ENCODE measurements around the gene NFATC1. TPM values are rescaled to one million over a fixed set of nuclear protein-coding genes. Genes with fewer than 3 reads are reported as not detected.

The NFATC1 gene
- total and polyA plus RNA-seq, 5 donors from 2014 or later = 13.1 to 64.7 (median 19.8) TPM

DNA sequence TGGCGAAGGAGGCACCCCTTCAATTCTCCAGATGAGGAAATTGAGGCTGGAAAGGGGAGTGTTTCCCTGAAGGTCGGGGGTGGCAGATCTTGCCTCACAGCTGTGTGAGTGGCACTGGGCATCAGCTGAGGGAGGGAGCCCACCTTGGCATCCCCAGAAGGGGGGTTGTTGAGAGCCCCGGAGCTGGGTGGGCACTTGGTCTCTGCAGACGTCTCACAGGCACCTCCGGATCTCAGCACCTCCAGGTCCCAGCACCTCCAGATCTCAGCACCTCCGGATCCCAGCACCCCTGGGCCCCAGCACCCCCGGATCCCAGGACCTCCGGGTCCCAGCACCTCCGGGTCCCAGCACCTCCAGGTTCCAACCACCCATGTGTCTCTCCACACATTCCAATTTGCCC, 137.9 kb downstream of the NFATC1 start:
- no peaks in the 10 kb centered on the region for H3K4me1 ChIP-seq (ENCODE audit: control insufficient read depth, insufficient read depth, low read length, poor library complexity, severe bottlenecking)
- no peak overlapping the region for H3K4me3 ChIP-seq (ENCODE audit: low read depth, low read length)
- peaks cover 8% of the 10 kb centered on the region for H3K36me3 ChIP-seq (ENCODE audit: control insufficient read depth, insufficient read depth, low read length)
- no peaks in the 10 kb centered on the region for H3K27me3 ChIP-seq (ENCODE audit: control insufficient read depth, insufficient read depth, low read length)
- Mint-ChIP-seq H3K9me3 (no peaks in the 10 kb centered on the region), H3K27ac (no peak overlapping the region), H3K36me3 (peaks cover 7% of the 10 kb centered on the region), H3K27me3 (no peaks in the 10 kb centered on the region), H3K4me3 (no peak overlapping the region), H3K4me1 (peaks cover 0 to 5% (median 3%) of the 10 kb centered on the region in 4 donors)
- H3K27ac ChIP-seq (ENCODE audit: insufficient read depth, low read length, poor library complexity, severe bottlenecking) = no peak overlapping the region
- DNase-seq (no peak), ATAC-seq (ENCODE audit: low read depth in 2 of 2) (no peak)
- H3K9me3 ChIP-seq (ENCODE audit: control insufficient read depth in 2 of 2, low read length in 2 of 2) = no peaks in the 10 kb centered on the region

DNA sequence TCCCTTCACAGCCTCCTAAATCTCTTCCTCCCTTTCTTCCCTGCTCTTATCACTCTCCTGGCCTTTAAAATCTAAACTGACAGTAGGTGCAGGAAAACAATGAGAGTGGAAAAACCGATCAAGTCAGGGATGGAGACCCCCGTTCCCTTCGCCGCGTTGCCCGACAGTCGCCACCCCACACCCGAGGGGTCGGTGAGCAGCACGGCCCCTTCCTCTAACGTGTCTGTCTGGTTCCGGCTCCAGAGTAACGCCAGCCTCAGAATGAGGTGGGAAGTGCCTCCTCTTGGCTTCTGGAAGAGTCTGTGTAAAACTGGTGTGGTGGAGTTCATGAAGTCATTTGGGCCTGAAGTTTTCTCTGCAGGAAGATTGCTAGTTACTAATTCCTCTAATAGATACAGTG, 138.6 kb downstream of the NFATC1 start:
- no peak for DNase-seq
- no peak for ATAC-seq (ENCODE audit: low read depth in 2 of 2)
- Histone ChIP-seq H3K36me3 (ENCODE audit: control insufficient read depth, insufficient read depth, low read length) (peaks cover 5% of the 10 kb centered on the region), H3K27me3 (ENCODE audit: control insufficient read depth, insufficient read depth, low read length) (no peaks in the 10 kb centered on the region), H3K9me3 (ENCODE audit: control insufficient read depth in 2 of 2, low read length in 2 of 2) (no peaks in the 10 kb centered on the region), H3K4me3 (ENCODE audit: low read depth, low read length) (no peak overlapping the region), H3K4me1 (ENCODE audit: control insufficient read depth, insufficient read depth, low read length, poor library complexity, severe bottlenecking) (no peaks in the 10 kb centered on the region), H3K27ac (ENCODE audit: insufficient read depth, low read length, poor library complexity, severe bottlenecking) (no peak overlapping the region)
- no peaks in the 10 kb centered on the region for H3K36me3 Mint-ChIP-seq
- no peaks in the 10 kb centered on the region for H3K27me3 Mint-ChIP-seq
- peak overlapping the region in 1 of 3 donors; percentile 60 for H3K27ac Mint-ChIP-seq
- no peaks in the 10 kb centered on the region for H3K9me3 Mint-ChIP-seq
- no peak overlapping the region for H3K4me3 Mint-ChIP-seq
- peaks cover 0 to 2% (median 0%) of the 10 kb centered on the region in 4 donors for H3K4me1 Mint-ChIP-seq

GRCh38 chr18:79537758-79538157, 142.0 kb downstream of the NFATC1 start:
- H3K36me3 ChIP-seq (ENCODE audit: control insufficient read depth, insufficient read depth, low read length) = no peaks in the 10 kb centered on the region
- H3K27ac ChIP-seq (ENCODE audit: insufficient read depth, low read length, poor library complexity, severe bottlenecking) = no peak overlapping the region
- no peaks in the 10 kb centered on the region for H3K4me1 ChIP-seq (ENCODE audit: control insufficient read depth, insufficient read depth, low read length, poor library complexity, severe bottlenecking)
- Mint-ChIP-seq H3K4me1 (no peaks in the 10 kb centered on the region), H3K27me3 (no peaks in the 10 kb centered on the region), H3K27ac (peak overlapping the region in 1 of 3 donors; percentile 6), H3K4me3 (no peak overlapping the region), H3K9me3 (peaks cover 0 to 3% (median 0%) of the 10 kb centered on the region in 7 donors), H3K36me3 (peaks cover 5% of the 10 kb centered on the region)
- H3K9me3 ChIP-seq (ENCODE audit: control insufficient read depth in 2 of 2, low read length in 2 of 2) = no peaks in the 10 kb centered on the region
- no peak overlapping the region for H3K4me3 ChIP-seq (ENCODE audit: low read depth, low read length)
- H3K27me3 ChIP-seq (ENCODE audit: control insufficient read depth, insufficient read depth, low read length) = no peaks in the 10 kb centered on the region
- DNase-seq = no peak
- ATAC-seq (ENCODE audit: low read depth in 2 of 2) = no peak

DNA sequence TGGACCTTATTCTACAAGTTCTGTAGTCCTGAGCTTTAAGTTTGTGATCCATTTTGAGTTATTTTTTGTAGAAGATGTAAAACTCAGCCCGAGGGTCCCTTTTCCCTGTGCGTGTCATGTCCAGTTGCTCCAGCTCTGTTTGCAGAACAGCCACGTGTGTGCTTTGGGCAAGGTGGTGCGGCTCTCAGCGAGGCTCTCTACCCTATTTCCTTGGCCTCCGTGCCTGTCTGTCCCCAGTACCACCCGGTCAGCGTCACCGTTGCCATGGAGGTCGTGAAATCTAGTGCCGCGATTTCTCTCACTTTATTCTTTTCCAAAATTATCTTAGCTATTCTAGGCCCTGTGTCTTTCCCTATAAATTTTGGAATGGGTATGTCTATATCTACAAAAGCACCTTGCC, 142.9 kb downstream of the NFATC1 start:
- no peak overlapping the region for H3K4me3 Mint-ChIP-seq
- no peaks in the 10 kb centered on the region for H3K27me3 Mint-ChIP-seq
- Histone ChIP-seq H3K4me3 (ENCODE audit: low read depth, low read length) (no peak overlapping the region), H3K4me1 (ENCODE audit: control insufficient read depth, insufficient read depth, low read length, poor library complexity, severe bottlenecking) (no peaks in the 10 kb centered on the region), H3K9me3 (ENCODE audit: control insufficient read depth in 2 of 2, low read length in 2 of 2) (no peaks in the 10 kb centered on the region), H3K27me3 (ENCODE audit: control insufficient read depth, insufficient read depth, low read length) (no peaks in the 10 kb centered on the region), H3K27ac (ENCODE audit: insufficient read depth, low read length, poor library complexity, severe bottlenecking) (no peak overlapping the region), H3K36me3 (ENCODE audit: control insufficient read depth, insufficient read depth, low read length) (no peaks in the 10 kb centered on the region)
- peaks cover 0 to 3% (median 0%) of the 10 kb centered on the region in 7 donors for H3K9me3 Mint-ChIP-seq
- H3K27ac Mint-ChIP-seq = peak overlapping the region in 1 of 3 donors; percentile 19
- ATAC-seq (ENCODE audit: low read depth in 2 of 2) (no peak), DNase-seq (no peak)
- no peaks in the 10 kb centered on the region for H3K4me1 Mint-ChIP-seq
- H3K36me3 Mint-ChIP-seq = peaks cover 5% of the 10 kb centered on the region

DNA sequence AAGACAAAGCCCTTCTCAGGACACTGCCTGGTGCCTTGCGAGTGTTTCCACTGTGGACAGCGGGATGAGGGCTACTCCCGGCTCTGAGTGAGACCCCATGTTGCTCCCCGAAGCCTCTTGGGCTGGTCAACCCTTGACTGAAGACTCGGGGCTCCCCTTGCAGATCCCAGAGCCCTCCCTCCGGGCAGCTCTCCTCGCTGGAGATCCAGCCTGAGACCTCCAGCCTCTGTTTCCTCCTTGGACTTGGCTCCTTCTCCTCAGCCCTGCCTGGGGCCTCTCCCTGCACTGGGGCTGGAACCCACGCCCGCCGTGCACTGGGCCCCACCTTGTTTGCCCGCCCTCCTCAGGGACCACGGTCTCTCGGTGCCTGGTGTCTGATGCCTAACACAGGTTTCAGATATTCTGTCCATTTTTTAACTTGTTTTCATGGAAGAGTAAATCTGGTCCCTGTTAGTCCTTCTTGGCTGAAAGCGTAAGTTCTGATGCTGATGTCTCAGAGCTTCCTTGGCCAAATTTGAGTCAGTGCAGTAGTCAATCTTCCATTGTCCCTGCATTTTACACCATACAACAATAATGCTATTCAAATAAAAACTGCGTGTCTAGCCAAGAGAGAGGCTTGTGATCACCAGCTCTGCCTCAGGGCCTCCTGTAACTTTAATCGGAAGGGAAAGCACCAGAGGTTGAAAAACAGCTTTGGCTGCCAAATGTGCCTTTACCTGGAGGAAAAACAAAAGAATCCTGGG, 144.6 kb downstream of the NFATC1 start:
- Histone ChIP-seq H3K9me3 (ENCODE audit: control insufficient read depth in 2 of 2, low read length in 2 of 2) (no peaks in the 10 kb centered on the region), H3K36me3 (ENCODE audit: control insufficient read depth, insufficient read depth, low read length) (no peaks in the 10 kb centered on the region), H3K27me3 (ENCODE audit: control insufficient read depth, insufficient read depth, low read length) (no peaks in the 10 kb centered on the region), H3K27ac (ENCODE audit: insufficient read depth, low read length, poor library complexity, severe bottlenecking) (no peak overlapping the region), H3K4me1 (ENCODE audit: control insufficient read depth, insufficient read depth, low read length, poor library complexity, severe bottlenecking) (no peaks in the 10 kb centered on the region), H3K4me3 (ENCODE audit: low read depth, low read length) (no peak overlapping the region)
- H3K27me3 Mint-ChIP-seq = no peaks in the 10 kb centered on the region
- no peaks in the 10 kb centered on the region for H3K4me1 Mint-ChIP-seq
- H3K9me3 Mint-ChIP-seq = peaks cover 0 to 3% (median 0%) of the 10 kb centered on the region in 7 donors
- DNase-seq (no peak), ATAC-seq (ENCODE audit: low read depth in 2 of 2) (no peak)
- no peak overlapping the region for H3K4me3 Mint-ChIP-seq
- no peak overlapping the region for H3K27ac Mint-ChIP-seq
- peaks cover 5% of the 10 kb centered on the region for H3K36me3 Mint-ChIP-seq

DNA sequence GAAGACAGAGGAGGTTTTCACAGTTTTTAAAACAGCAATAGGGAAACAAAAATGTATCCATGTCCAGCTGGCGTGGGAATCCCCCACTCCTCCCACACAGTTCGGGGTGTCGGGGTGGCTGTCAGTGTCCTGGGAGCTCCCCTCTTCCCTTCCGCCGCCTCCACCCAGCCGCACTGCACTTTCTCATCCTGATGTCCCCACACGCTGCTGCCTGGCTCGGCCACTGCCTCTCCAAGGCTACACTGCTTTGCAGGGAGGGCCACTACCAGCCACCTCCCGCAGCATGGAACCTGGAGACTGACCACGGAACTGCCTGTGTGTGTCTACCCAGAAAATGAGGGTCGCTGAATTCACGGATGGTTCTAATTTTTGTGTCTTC, 145.2 kb downstream of the NFATC1 start:
- Histone ChIP-seq H3K36me3 (ENCODE audit: control insufficient read depth, insufficient read depth, low read length) (no peaks in the 10 kb centered on the region), H3K4me1 (ENCODE audit: control insufficient read depth, insufficient read depth, low read length, poor library complexity, severe bottlenecking) (no peaks in the 10 kb centered on the region), H3K27me3 (ENCODE audit: control insufficient read depth, insufficient read depth, low read length) (no peaks in the 10 kb centered on the region), H3K27ac (ENCODE audit: insufficient read depth, low read length, poor library complexity, severe bottlenecking) (no peak overlapping the region), H3K4me3 (ENCODE audit: low read depth, low read length) (no peak overlapping the region), H3K9me3 (ENCODE audit: control insufficient read depth in 2 of 2, low read length in 2 of 2) (no peaks in the 10 kb centered on the region)
- ATAC-seq (ENCODE audit: low read depth in 2 of 2) (no peak), DNase-seq (no peak)
- Mint-ChIP-seq H3K4me3 (no peak overlapping the region), H3K27me3 (no peaks in the 10 kb centered on the region), H3K27ac (no peak overlapping the region), H3K36me3 (peaks cover 5% of the 10 kb centered on the region), H3K4me1 (no peaks in the 10 kb centered on the region), H3K9me3 (peaks cover 0 to 3% (median 0%) of the 10 kb centered on the region in 7 donors)

DNA sequence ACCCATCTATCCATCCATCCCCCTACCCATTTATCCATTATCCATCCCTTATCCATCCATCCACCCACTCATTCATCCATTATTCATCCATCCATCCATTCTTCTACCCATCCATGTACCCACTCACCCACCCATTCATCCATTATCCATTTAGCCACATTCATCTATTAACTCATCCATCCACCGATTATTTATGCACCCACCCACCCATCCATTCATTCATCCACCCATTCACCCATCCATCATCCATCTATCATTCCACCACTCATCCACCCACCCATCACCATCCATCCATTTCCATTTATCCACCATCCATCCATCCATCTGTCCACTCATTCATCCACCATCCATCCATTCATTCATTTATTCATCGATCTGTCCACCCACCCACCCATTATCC, 146.5 kb downstream of the NFATC1 start:
- Histone ChIP-seq H3K36me3 (ENCODE audit: control insufficient read depth, insufficient read depth, low read length) (no peaks in the 10 kb centered on the region), H3K9me3 (ENCODE audit: control insufficient read depth in 2 of 2, low read length in 2 of 2) (no peaks in the 10 kb centered on the region), H3K27ac (ENCODE audit: insufficient read depth, low read length, poor library complexity, severe bottlenecking) (no peak overlapping the region), H3K27me3 (ENCODE audit: control insufficient read depth, insufficient read depth, low read length) (no peaks in the 10 kb centered on the region), H3K4me3 (ENCODE audit: low read depth, low read length) (no peak overlapping the region), H3K4me1 (ENCODE audit: control insufficient read depth, insufficient read depth, low read length, poor library complexity, severe bottlenecking) (no peaks in the 10 kb centered on the region)
- H3K36me3 Mint-ChIP-seq = peaks cover 5% of the 10 kb centered on the region
- H3K27ac Mint-ChIP-seq = no peak overlapping the region
- H3K27me3 Mint-ChIP-seq = no peaks in the 10 kb centered on the region
- DNase-seq (no peak), ATAC-seq (ENCODE audit: low read depth in 2 of 2) (no peak)
- H3K4me1 Mint-ChIP-seq = no peaks in the 10 kb centered on the region
- H3K4me3 Mint-ChIP-seq = no peak overlapping the region
- H3K9me3 Mint-ChIP-seq = peaks cover 0 to 3% (median 0%) of the 10 kb centered on the region in 7 donors
